ENCODE results near the gene DOCK1.
A peak's percentile ranks its signal among the peaks of the same experiment; 100 is the strongest.
"Not testable (repeated sequence)": the region's sequence is repeated elsewhere in the genome, so short reads cannot be mapped to it uniquely, and the experiment has no call there.

The DOCK1 gene

GRCh38 chr10:126903656-126904360 lies 1.4 kb upstream of the DOCK1 start:
- DNase-seq: no peak

GRCh38 chr10:126904516-126904817 lies 761 bp upstream of the DOCK1 start:
- DNase-seq: no peak

- DNase-seq: peak; percentile 48
Observed at GRCh38 chr10:126905776-126906703, 812 bp downstream of the DOCK1 start.

DNA sequence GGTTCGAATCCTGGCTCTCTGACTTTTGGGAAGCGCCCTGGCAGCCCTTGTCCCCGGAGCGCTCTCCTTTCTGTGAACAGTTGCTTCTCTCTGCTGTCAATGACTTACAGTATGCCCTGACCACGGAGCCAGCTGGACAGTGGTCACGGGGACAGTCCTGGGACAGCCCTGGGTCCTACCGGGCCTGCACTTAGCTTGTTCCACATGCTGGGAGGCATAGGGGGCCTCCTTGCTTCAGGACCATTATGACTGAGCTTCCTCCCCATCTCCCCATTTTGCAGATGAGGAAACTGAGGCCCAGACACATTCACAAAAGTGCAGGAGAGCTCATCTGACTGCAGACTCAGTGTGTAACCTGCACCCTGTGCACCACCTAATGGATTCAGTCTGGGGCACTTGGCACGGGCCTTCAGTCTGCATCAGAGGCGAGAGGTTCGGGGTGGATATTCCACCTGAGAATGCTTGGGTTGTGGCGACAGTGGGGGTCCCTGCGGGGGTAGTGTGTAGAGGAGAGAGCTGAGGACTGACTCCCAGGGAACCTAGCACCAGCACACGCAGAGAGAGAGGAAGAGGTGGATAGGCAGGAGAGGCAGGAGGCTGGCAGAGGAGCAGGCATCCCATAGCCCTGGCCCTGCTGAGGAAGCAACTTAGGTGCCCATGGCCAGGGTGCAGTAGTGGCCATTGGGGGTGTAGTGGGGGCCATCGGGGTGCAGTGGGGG lies 1.6 kb downstream of the DOCK1 start:
- DNase-seq: no peak

- DNase-seq: no peak
Observed at GRCh38 chr10:126907423-126907970, 2.3 kb downstream of the DOCK1 start.

DNA sequence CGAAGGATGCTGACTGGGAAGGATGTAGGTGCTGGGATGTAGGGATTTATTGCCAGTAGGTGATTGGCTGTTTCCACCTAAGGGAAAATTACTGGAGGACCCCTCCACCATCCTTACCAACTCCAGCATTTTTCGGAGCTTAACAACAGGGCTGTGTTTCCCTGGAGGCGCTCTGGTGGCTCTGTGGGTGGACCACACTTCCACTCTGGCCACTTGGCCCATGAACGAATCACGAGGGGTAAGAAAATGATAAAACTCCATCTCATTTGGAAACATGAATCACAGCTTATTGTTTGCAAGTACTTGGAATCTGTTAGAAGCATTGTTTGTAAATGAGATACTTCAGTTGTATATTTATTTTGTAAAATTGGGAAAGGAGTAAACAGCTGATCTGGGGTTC lies 3.0 kb downstream of the DOCK1 start:
- no peak for DNase-seq

- DNase-seq: no peak
Observed at GRCh38 chr10:126908729-126909128, 3.5 kb downstream of the DOCK1 start.

DNA sequence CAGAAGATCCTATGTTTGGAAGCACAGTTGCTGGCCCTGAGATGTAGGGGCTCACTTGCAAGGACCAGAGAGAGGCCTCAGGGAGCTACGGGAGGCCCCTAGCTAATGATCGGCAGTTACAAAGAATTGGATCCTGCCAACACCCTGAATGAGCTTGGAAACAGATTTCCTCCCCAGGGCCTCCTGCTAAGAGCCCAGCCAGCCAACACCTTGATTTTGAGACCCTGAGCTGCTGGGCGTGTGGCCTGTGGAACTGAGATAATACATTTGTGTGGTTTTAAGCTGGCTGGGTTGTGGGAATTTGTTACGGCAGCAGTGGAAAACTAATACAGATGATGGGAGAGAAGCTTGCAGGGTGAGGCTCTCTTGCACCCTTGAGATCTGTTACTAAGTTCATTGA lies 3.9 kb downstream of the DOCK1 start:
- DNase-seq: no peak

DNA sequence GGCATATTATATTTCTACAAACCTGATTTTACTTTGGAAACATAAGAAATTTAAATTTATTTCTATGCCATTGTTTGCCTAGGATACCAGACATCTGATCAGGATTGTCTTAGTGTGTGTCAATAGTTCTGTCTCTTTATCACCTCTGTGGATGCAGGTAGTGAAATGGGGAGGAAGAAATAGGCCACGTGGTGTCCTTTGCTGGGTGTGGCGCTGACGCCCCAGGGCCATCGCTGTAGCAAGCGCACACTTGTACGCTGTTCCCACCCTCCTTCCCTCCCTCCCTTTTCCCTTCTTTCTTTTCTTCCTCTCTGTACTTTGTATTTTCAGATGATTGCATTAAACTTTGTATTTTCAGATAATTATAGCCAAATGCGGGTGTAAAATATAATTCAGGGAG lies 5.0 kb downstream of the DOCK1 start:
- DNase-seq: no peak

- DNase-seq: peak; percentile 27
Observed at GRCh38 chr10:126910798-126911197, 5.6 kb downstream of the DOCK1 start.

DNA sequence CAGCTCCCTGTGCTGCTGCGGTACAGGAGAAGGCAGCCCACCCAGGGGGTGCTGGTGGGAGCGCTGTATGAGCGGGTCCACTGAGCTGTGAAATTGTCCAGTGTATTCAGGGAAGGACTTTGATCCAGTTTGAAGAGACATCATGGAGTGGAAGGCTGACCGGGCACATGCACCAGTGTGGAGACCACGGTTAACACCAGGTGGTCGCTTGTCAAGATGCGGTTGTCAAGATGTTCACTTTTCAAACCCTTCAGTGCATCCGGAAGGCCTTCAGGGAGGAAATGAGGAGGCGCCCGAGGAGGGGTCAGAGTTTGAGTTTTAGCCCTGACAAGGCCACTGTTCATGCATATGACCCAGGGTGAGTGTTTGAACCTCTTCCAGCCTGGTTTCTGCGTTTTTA lies 6.1 kb downstream of the DOCK1 start:
- DNase-seq: no peak

GRCh38 chr10:126913316-126913715 lies 8.1 kb downstream of the DOCK1 start:
- no peak for DNase-seq

DNA sequence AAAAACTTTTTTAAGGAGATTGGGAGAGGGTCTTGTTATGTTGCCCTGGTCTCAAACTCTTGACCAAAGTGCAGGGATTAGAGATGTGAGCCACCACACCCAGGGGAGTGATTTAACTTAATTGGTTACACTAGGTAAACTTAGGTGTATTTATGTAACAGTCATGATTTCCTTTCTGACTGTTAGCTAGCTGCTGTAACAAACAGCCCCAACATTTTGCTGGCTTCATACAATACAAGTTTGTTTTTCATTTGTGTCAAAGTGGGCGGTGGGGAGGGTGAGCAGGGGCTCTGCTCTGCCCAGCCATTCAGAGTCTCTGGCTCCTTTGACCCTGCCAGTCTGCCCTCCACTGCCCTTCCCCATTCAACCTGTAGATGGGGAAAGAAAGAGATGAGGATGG lies 9.3 kb downstream of the DOCK1 start:
- no peak for DNase-seq

- DNase-seq: not testable (repeated sequence)
Observed at GRCh38 chr10:126916952-126917351, 11.7 kb downstream of the DOCK1 start.

GRCh38 chr10:126917375-126917774 lies 12.1 kb downstream of the DOCK1 start:
- no peak for DNase-seq

GRCh38 chr10:126917975-126918908 lies 13.0 kb downstream of the DOCK1 start:
- no peak for DNase-seq

DNA sequence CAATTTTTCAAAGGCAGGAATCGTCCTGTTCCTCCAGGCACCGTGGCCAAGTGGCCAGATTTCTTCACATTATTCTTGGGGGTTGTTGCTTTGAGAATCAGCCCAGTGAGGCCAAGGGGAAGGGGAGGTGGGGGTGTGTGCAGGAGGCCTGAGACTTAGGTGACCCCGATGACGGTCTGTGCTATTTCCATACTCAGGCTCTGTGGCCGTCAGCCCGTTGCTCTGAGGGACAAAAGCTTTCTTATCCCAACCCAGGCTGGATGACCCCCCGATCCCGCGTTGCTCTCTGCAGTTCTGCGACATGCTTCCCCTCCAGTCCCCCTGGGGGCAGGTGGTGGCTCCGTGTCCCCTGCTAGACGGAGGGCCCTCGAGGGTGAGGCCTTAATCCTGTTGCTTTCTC lies 14.2 kb downstream of the DOCK1 start:
- DNase-seq: no peak

- DNase-seq: no peak
Observed at GRCh38 chr10:126921162-126921561, 15.9 kb downstream of the DOCK1 start.

DNA sequence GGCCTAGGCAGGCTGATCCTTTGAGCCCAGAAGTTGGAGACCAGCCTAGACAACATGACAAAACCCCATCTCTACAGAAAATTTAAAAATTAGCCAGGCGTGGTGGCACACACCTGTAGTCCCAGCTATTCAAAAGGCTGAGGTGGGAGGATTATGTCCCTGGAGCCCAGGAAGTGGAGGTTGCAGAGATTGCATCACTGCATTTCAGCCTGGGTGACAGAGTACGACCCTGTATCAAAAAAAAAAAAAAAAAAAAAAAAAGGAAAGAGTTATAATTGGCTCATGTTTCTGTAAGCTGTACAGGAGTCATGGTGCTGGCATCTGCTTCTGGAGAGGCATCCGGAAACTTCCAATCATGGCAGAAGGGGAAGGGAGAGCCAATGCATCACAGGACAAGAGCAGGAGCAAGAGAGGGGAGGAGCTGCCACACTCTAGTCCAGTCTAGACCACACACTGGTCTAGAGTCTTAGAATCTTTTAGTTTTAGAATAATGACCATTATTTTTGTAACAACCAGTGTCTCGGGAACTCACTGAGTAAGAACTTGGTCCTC lies 16.8 kb downstream of the DOCK1 start:
- DNase-seq: peak; percentile 74

- DNase-seq: no peak
Observed at GRCh38 chr10:126924180-126924914, 19.1 kb downstream of the DOCK1 start.

- peak; percentile 37 for DNase-seq
Observed at GRCh38 chr10:126924915-126925300, 19.7 kb downstream of the DOCK1 start.
